Embryonic facial prominence (tissue), 1 donor: Measurements from ENCODE around the gene HIVEP3.

Experiments used
- DNase-seq: peaks from one replicate; pipeline ENCODE4 v3.0.0-alpha.2; 2016; ENCODE audit errors: extremely low spot score

HIVEP3 gene

GRCh38 chr1:41498804-41499203 lies 419.9 kb downstream of the HIVEP3 start:
- no peak for DNase-seq

DNA sequence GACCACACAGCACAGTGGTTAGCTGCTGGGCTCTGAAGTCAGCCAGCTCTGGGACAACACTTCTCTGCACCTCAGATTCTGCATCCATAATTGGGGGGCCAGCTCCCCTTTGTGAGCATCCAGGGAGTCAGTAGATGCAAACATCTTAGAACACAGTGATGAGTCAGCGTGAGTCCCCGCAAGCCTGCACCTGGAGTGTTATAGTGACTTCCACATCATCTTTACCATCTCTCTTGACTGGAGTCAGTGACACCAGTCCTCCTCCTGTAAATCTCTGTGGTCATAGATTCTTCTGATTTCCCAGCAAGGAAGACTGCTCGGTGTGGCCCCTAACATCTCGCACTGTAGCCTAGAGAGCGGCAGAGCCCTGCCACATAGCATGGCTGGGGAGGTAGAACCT lies 420.3 kb downstream of the HIVEP3 start:
- DNase-seq: no peak

DNA sequence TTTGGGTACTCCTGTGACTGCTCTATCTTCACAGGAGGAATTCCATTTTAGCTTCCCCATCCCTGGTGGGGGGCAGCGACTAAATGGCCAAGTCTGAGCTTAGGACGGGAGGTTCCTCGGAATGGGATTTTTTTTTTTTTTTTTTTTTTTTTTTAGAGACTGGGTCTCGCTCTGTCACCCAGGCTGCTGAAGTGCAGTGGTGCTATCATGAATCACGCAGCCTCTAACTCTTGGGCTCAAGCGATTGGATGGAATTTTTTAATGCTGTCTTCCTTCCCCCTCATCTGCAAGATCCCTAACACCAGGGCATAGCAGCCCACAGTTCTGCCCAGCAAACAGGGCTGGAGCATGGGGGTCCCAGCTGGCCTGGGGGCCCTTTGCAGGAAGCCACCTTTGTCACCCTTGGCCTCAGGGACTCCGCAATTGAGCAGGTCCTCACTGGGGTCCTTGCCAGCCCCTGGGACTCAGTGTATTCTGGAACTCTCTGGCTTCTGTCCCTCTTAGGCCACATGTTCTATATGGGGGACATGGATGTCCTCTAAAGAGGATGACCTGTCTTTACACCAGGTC lies 421.2 kb downstream of the HIVEP3 start:
- no peak for DNase-seq

- no peak for DNase-seq
Measured at GRCh38 chr1:41497056-41497440, 421.7 kb downstream of the HIVEP3 start.

GRCh38 chr1:41496080-41497055 lies 422.4 kb downstream of the HIVEP3 start:
- no peak for DNase-seq

GRCh38 chr1:41495210-41495948 lies 423.3 kb downstream of the HIVEP3 start:
- DNase-seq: no peak

DNA sequence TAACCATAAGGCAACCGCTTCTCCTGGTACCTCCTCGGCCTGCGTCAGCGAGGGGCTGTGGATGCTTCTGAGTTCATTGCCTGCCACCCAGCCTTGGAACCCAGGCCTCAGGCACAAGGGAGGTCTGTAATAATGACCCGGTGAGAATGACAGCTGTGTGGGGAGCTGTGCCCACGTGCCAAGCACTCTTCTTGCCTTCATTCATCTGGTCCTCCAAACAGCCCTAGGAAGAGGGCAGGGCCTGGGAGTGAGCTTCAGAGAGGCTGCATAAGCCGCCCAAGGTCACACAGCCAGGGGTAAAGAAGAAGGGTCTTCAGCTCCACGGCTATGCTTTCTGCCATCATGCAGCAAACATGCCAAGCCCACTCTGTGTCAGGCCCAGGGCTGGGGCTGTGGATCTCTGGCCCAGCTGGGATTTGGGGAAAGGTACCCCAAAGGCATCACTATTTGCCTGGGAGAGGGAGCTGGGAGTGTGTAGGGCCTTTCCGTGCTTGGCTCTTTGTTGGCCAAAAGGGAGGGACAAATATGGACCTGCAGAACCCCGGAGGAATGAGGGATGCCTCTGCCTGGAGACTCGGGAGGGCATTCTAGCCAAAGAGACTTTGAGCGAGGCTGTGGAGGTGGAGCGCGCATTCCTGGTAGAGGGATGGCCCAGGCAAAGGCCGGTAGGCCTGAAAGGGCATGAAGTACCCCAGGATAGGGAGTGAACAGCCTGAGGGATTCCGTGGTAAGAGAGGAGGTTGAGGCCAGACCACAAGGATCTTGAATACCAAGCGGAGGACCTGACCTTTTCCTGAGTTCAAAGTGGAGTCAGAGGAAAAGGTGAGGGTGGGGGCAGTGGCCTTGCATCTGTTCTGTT lies 424.1 kb downstream of the HIVEP3 start:
- no peak for DNase-seq

GRCh38 chr1:41493626-41494350 lies 424.9 kb downstream of the HIVEP3 start:
- no peak for DNase-seq

DNA sequence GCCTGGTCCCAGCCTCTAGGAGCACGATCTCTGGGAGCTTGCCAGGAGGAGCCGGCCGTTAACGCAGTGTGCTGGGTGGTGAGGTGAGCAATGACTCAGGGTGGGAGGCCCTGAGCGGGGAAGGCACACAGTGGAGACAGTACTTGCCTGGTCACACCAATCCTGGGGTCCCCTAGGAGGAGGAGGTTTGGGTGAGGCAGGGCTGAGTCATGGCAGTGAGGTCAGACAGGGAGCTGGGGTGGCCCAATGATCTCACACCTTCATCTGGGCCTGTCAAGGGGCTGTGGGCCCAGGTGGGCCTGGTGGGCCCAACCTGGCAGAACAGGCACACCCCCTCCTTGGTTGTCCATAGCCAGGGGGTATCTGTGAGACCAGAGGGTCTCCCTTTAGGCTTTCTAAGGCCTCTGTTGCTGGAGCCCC lies 425.6 kb downstream of the HIVEP3 start:
- no peak for DNase-seq

DNA sequence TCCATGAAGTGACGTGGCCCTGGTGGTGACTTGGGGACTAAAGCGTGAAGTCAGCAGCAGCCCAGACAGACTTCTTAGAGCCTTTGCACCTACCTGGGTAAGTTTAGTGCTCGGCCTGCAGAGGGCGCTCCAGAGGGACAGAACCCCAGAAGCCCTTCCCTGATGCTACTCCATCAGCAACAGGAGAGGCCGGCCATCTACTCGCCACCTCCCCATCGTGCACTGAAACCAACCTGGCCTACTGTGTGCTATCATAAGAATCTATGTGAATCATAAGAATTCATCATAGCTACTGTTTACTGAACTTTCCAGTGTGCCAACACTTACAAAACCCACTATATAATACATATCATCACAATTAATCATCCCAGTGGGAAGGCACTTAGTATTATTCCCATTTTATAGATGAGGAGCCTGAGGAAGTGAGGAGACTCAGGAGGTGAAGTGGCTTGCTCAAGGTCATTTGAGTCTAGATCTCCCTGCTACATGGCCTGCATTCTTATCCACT lies 426.3 kb downstream of the HIVEP3 start:
- no peak for DNase-seq

DNA sequence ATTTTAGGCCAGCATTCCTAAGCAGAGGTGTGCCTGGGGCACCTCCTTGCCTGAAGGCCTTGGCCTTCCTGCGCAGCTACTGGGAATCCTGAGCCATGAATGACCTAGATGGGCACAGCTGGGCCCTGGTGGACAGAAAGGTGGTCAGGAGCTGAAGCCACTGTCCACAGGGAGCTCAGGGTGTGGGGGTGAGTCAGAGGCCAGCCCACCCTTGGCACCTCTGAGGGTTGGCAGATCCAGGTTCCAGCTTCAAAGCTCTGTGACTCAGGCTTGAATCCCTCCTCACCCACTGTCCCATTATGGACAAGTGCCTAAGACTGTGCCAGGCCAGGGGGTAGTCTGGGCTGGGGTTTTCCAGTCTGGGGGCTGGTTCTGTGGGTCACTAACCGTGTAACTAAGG lies 427.8 kb downstream of the HIVEP3 start:
- DNase-seq: no peak

- no peak for DNase-seq
Measured at GRCh38 chr1:41489561-41489960, 429.2 kb downstream of the HIVEP3 start.

GRCh38 chr1:41488040-41488951 lies 430.4 kb downstream of the HIVEP3 start:
- DNase-seq: no peak

DNA sequence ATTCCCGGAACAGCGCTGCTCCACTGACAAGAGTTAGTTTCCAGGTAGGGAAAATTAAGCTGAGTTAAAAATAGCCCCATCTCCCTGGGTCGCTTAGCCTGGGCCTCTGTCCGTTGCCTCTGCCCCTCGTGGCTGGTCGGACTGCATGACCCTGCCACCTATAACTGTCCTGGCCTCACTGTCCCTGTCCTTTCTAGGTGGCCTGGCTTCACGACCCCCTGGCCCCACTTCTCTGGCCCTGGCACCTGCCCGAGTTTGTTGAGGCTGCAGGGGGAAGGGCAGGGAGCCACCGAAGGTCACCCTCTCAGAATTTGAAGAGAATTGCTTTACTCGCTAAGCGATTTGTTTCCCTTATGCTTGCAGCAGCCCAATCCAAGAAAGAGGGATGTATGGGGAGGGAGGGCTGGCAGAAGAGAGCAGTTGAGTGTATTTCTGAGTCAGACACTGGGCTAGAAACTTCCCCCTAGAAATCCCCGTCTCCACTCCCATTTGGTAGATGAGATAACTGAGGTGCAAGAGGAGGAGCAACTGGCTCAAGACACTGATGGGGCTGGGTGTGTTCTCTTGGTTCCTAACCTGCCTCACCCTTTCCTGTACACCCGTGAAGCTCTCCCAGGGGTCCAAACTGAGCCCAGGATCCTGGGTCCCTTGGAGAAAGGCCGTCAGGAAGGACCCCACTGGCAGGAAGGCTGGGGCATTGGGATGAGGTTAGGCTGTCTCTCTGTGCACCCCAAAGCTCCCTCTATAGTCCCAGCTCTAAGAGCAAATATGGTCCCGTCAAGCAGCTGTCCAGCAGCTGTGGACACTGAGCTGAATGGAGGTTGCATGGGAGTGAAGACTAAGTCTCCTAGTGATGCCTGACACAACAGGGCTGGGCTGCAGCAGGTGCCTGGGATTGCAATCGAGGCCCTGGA lies 431.3 kb downstream of the HIVEP3 start:
- DNase-seq: no peak

GRCh38 chr1:41486371-41487125 lies 432.2 kb downstream of the HIVEP3 start:
- DNase-seq: no peak

GRCh38 chr1:41486053-41486370 lies 432.7 kb downstream of the HIVEP3 start:
- DNase-seq: no peak

DNA sequence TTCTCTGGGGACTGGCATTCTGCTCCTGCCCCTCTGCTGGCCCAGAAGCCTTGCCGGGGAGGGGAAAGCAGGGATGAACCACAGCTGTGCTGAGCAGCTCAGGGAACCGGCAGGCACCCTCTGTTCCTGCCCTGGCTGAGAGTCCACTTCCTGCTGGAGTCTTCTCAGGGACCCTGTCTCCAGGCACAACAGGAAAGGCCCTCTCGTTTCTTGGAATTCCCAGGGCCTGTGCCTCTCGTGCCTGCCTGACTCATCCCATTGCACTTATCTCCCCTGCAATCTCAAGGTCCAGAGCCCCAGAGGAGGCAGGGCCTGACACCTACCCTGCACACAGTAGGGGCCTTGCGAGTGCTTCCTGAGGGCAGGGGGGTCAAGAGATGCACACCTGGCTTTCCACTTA lies 433.1 kb downstream of the HIVEP3 start:
- no peak for DNase-seq
